H1 (cell line): Measurements from ENCODE around the gene NDUFA11. TPM values are rescaled to one million over a fixed set of nuclear protein-coding genes. Genes with fewer than 3 reads are reported as not detected.

ENCODE experiments used
- CTCF ChIA-PET: fragments of 300-600 bp; sonication (Branson Sonifier 250); formaldehyde crosslinking; loops from one replicate; lab custom pipeline; 2021; ENCODE audit not compliant: partially characterized antibody; lab: Charles Lee
- POLR2A ChIA-PET: fragments of 300-600 bp; sonication (Branson Sonifier 250); formaldehyde crosslinking; loops from one replicate; lab custom pipeline; 2021; ENCODE audit warnings: inconsistent platforms; ENCODE audit not compliant: partially characterized antibody; lab: Charles Lee
- DNase-seq, 2 experiments: peaks; one replicate each; pipeline versions ENCODE4 v3.0.0 to v3.0.0-alpha.2; 2010 to 2022; ENCODE audit warnings: low spot score in 2 of 2, low read depth in 1 of 2, mixed read lengths in 1 of 2
- FAIRE-seq: peaks from 2 replicates; lab custom pipeline; 2011; peaks lifted over from hg19 to GRCh38; lab: Jason Lieb, UNC
- H2AFZ ChIP-seq: 2 replicates; pipeline ENCODE4 v1.8.1; 2012; ENCODE audit warnings: low read length, inconsistent platforms
- H2AK5ac ChIP-seq: 2 replicates; pipeline ENCODE4 v1.6.1; 2013; ENCODE audit warnings: low read depth, low read length
- H2BK120ac ChIP-seq: replicated peaks from 2 replicates; pipeline ENCODE3; 2013; ENCODE audit warnings: low read depth, low read length, inconsistent platforms
- H2BK12ac ChIP-seq: 2 replicates; pipeline ENCODE4 v1.6.1; 2013; ENCODE audit warnings: low read depth, low read length
- H2BK15ac ChIP-seq: 2 replicates; pipeline ENCODE4 v1.6.1; 2013; ENCODE audit warnings: low read length
- H2BK20ac ChIP-seq: 2 replicates; pipeline ENCODE4 v1.6.1; 2013; ENCODE audit warnings: low read length
- H2BK5ac ChIP-seq: 2 replicates; pipeline ENCODE4 v1.6.1; 2013; ENCODE audit warnings: low read depth, low read length
- H3K14ac ChIP-seq: 2 replicates; pipeline ENCODE4 v1.6.1; 2013; ENCODE audit warnings: inconsistent platforms; ENCODE audit not compliant: insufficient read length
- H3K18ac ChIP-seq: 2 replicates; pipeline ENCODE4 v1.6.1; 2013; ENCODE audit warnings: low read length; ENCODE audit errors: extremely low read depth
- H3K23ac ChIP-seq: 2 replicates; pipeline ENCODE4 v1.6.1; 2013; ENCODE audit warnings: inconsistent platforms; ENCODE audit not compliant: insufficient read length
- H3K23me2 ChIP-seq: 2 replicates; pipeline ENCODE4 v1.6.1; 2013; ENCODE audit warnings: low read depth, low read length
- H3K27ac ChIP-seq: 2 replicates; pipeline ENCODE4 v1.6.1; 2011; ENCODE audit warnings: low read depth, low read length, inconsistent platforms
- H3K27me3 ChIP-seq, 4 experiments: replicated peaks in 1 of 4; 1 replicate in 1 of 4; 2 replicates in 3 of 4; pipeline versions ENCODE4 v1.6.1 to v1.8.1; 2011 to 2013; ENCODE audit warnings: low read length in 3 of 4, mild to moderate bottlenecking in 3 of 4, inconsistent platforms in 2 of 4, mixed read lengths in 2 of 4, moderate library complexity in 1 of 4; ENCODE audit not compliant: control insufficient read depth in 3 of 4, insufficient read depth in 3 of 4; ENCODE audit errors: extremely low read depth in 1 of 4
- H3K36me3 ChIP-seq, 4 experiments: 2 replicates each; pipeline versions ENCODE4 v1.6.1 to v1.8.1; 2011 to 2013; ENCODE audit warnings: mild to moderate bottlenecking in 4 of 4, low read length in 3 of 4, moderate library complexity in 2 of 4, control low read depth in 1 of 4, inconsistent platforms in 1 of 4; ENCODE audit not compliant: insufficient read depth in 4 of 4, control insufficient read depth in 2 of 4
- H3K4ac ChIP-seq: replicated peaks from 2 replicates; pipeline ENCODE3; 2013; ENCODE audit warnings: low read length, low read depth, mixed read lengths, inconsistent platforms; ENCODE audit not compliant: insufficient read length
- H3K4me1 ChIP-seq, 4 experiments: replicated peaks in 1 of 4; 1 replicate in 1 of 4; 2 replicates in 3 of 4; pipeline versions ENCODE4 v1.6.1 to v1.8.1; 2011 to 2013; ENCODE audit warnings: low read length in 3 of 4, inconsistent platforms in 2 of 4, mixed read lengths in 1 of 4; ENCODE audit not compliant: insufficient read depth in 4 of 4, control insufficient read depth in 3 of 4
- H3K4me2 ChIP-seq, 2 experiments: 2 replicates each; pipeline versions ENCODE4 v1.6.1 to v1.8.1; 2011 to 2013; ENCODE audit warnings: low read depth in 2 of 2, low read length in 2 of 2, control low read depth in 1 of 2, inconsistent platforms in 1 of 2, mild to moderate bottlenecking in 1 of 2; ENCODE audit not compliant: insufficient read depth in 1 of 2
- H3K4me3 ChIP-seq, 4 experiments: fragments of 200-600, 300-600 bp in 1 of 4; sonication (generic), shearing (Covaris generic), sonication (Bioruptor Twin) in 1 of 4; 2 replicates each; pipeline versions ENCODE4 v1.5.1 to v1.8.1; 2011 to 2016; ENCODE audit warnings: low read length in 4 of 4, low read depth in 3 of 4, control low read depth in 2 of 4, inconsistent platforms in 2 of 4, mild to moderate bottlenecking in 2 of 4, mixed read lengths in 1 of 4, moderate library complexity in 1 of 4; ENCODE audit not compliant: insufficient read depth in 2 of 4; ENCODE audit errors: extremely low read depth in 1 of 4
- H3K56ac ChIP-seq: replicated peaks from 2 replicates; pipeline ENCODE3; 2013; ENCODE audit warnings: low read depth, mild to moderate bottlenecking, mixed read lengths, low read length, inconsistent platforms; ENCODE audit not compliant: insufficient read length
- H3K79me1 ChIP-seq: 2 replicates; pipeline ENCODE4 v1.6.1; 2013; ENCODE audit warnings: low read depth, low read length, control low read depth
- H3K79me2 ChIP-seq, 2 experiments: 2 replicates each; pipeline versions ENCODE4 v1.6.1 to v1.8.1; 2012 to 2013; ENCODE audit warnings: low read length in 2 of 2, mild to moderate bottlenecking in 2 of 2, inconsistent platforms in 1 of 2; ENCODE audit not compliant: insufficient read depth in 2 of 2, control insufficient read depth in 1 of 2
- H3K9ac ChIP-seq, 4 experiments: replicated peaks in 1 of 4; 1 replicate in 1 of 4; 2 replicates in 3 of 4; pipeline versions ENCODE4 v1.6.1 to v1.8.1; 2011 to 2013; ENCODE audit warnings: low read depth in 3 of 4, low read length in 3 of 4, control low read depth in 2 of 4, mild to moderate bottlenecking in 2 of 4, moderate library complexity in 2 of 4, inconsistent platforms in 1 of 4; ENCODE audit errors: extremely low read depth in 1 of 4
- H3K9me3 ChIP-seq, 2 experiments: 2 replicates each; pipeline versions ENCODE4 v1.6.1 to v1.8.1; 2012 to 2013; ENCODE audit warnings: mild to moderate bottlenecking in 2 of 2, moderate library complexity in 2 of 2, control low read depth in 1 of 2, inconsistent platforms in 1 of 2, low read depth in 1 of 2, low read length in 1 of 2, mixed read lengths in 1 of 2; ENCODE audit not compliant: insufficient read depth in 2 of 2
- H4K20me1 ChIP-seq, 2 experiments: replicated peaks in 1 of 2; 2 replicates each; pipeline versions ENCODE3 to v1.8.1; 2011 to 2013; ENCODE audit warnings: inconsistent platforms in 2 of 2, low read length in 2 of 2, mild to moderate bottlenecking in 1 of 2; ENCODE audit not compliant: insufficient read depth in 2 of 2, control insufficient read depth in 1 of 2
- H4K5ac ChIP-seq: 2 replicates; pipeline ENCODE4 v1.6.1; 2013; ENCODE audit warnings: low read length, low read depth, mixed read lengths, inconsistent platforms; ENCODE audit not compliant: insufficient read length
- H4K8ac ChIP-seq: 2 replicates; pipeline ENCODE4 v1.8.0; 2013; ENCODE audit warnings: mild to moderate bottlenecking, moderate library complexity, low read length, inconsistent platforms; ENCODE audit not compliant: insufficient read depth; ENCODE audit errors: extremely low read depth
- H4K91ac ChIP-seq: replicated peaks from 2 replicates; pipeline ENCODE3; 2013; ENCODE audit warnings: low read length, mixed read lengths, inconsistent platforms; ENCODE audit not compliant: insufficient read length
- CBX5 ChIP-seq: fragments of 300-800, 300-1000 bp; sonication (generic); IDR thresholded peaks from 2 replicates; pipeline ENCODE4 v1.7.1; 2016; ENCODE audit warnings: antibody characterized with exemption, low read length, low read depth
- CHD1 ChIP-seq: IDR thresholded peaks from 2 replicates; pipeline ENCODE4 v1.6.1; 2012; ENCODE audit warnings: low read depth, low read length, improper control_type of control experiment
- CTBP2 ChIP-seq: IDR thresholded peaks from 2 replicates; pipeline ENCODE4 v1.7.0; 2011; ENCODE audit warnings: borderline replicate concordance, mild to moderate bottlenecking, moderate library complexity, mixed read lengths, low read length; ENCODE audit not compliant: insufficient read depth, insufficient read length
- KDM4A ChIP-seq: IDR thresholded peaks from one replicate; pipeline ENCODE4 v1.7.1; 2012; ENCODE audit warnings: low read depth, mild to moderate bottlenecking, moderate library complexity, low read length, inconsistent platforms; ENCODE audit not compliant: severe bottlenecking
- KDM5A ChIP-seq: fragments of 200-600 bp; IDR thresholded peaks from 2 replicates; pipeline ENCODE4 v1.7.1; 2012; ENCODE audit warnings: mild to moderate bottlenecking, low read length, inconsistent platforms, mixed read lengths
- PHF8 ChIP-seq: fragments of 200-600 bp; sonication (generic); conservative IDR thresholded peaks from 2 replicates; pipeline ENCODE4 v1.7.1; 2012; ENCODE audit warnings: low read depth, mild to moderate bottlenecking, inconsistent platforms, low read length, moderate library complexity
- POLR2A ChIP-seq, 2 experiments: IDR thresholded peaks; 1 replicate in 1 of 2; 2 replicates in 1 of 2; pipeline ENCODE4 v1.6.1; 2011; ENCODE audit warnings: low read depth in 2 of 2, low read length in 2 of 2, mild to moderate bottlenecking in 2 of 2; ENCODE audit errors: control extremely low read depth in 1 of 2
- RNF2 ChIP-seq: fragments of 200-900, 300-1000 bp; sonication (generic); IDR thresholded peaks from 2 replicates; pipeline ENCODE4 v1.7.1; 2016; ENCODE audit warnings: borderline replicate concordance, low read depth, mild to moderate bottlenecking, antibody characterized with exemption, low read length; ENCODE audit not compliant: poor library complexity, severe bottlenecking; ENCODE audit errors: missing control alignments
- SRF ChIP-seq: IDR thresholded peaks from 2 replicates; pipeline ENCODE4 v1.6.1; 2011; ENCODE audit warnings: mild to moderate bottlenecking, low read depth, low read length, moderate library complexity
- TAF1 ChIP-seq: IDR thresholded peaks from 2 replicates; pipeline ENCODE4 v1.6.1; 2011; ENCODE audit warnings: mild to moderate bottlenecking, low read depth, low read length
- TAF7 ChIP-seq: optimal IDR thresholded peaks from 2 replicates; pipeline ENCODE3; 2011; ENCODE audit warnings: low read depth, mild to moderate bottlenecking, inconsistent platforms, low read length, moderate library complexity, borderline replicate concordance
- ZNF274 ChIP-seq: IDR thresholded peaks from 2 replicates; pipeline ENCODE4 v1.7.0; 2012; ENCODE audit warnings: low read length, borderline replicate concordance; ENCODE audit errors: extremely low read depth
- WGBS, 2 experiments: shearing (Covaris generic) in 1 of 2; methylation state at CpG; one replicate each; pipeline versions ENCODE4 v1.1.6 to v1.1.7; 2013 to 2015; ENCODE audit warnings: low lambda C conversion rate in 2 of 2, mixed read lengths in 2 of 2, inconsistent platforms in 1 of 2, low coverage in 1 of 2, missing lambda C conversion rate in 1 of 2; ENCODE audit not compliant: insufficient replicate concordance in 2 of 2, insufficient coverage in 1 of 2, insufficient read length in 1 of 2; ENCODE audit errors: extremely low coverage in 1 of 2, missing lambda C conversion rate in 1 of 2; 5-methylcytosine and 5-hydroxymethylcytosine counted together
- polyA plus RNA-seq, 7 experiments: library from polyadenylated mRNA; depleted of rRNA in 3 of 7; stranded (reverse) in 5 of 7; unstranded in 2 of 7; fragments of >200 nt in 5 of 7; fragments of 200-250 nt in 2 of 7; gene quantifications; 1 replicate in 5 of 7; 2 replicates in 1 of 7; 4 replicates in 1 of 7; pipeline versions ENCODE4 v1.2.1 to v1.2.3, GENCODE V29; 2011 to 2013; ENCODE audit warnings: missing spikeins in 2 of 7, mixed read lengths in 2 of 7
- total RNA-seq: library from RNA; stranded (reverse); fragmentation: NEBNext Ultra II Directional; extraction: Animal tissue kit (Norgen Biotek cat#: 25700); gene quantifications from 2 replicates; pipeline ENCODE4 v1.2.1, GENCODE V29; 2021

The NDUFA11 gene
- total and polyA plus RNA-seq, 2 of the 8 experiments (the other 6 are each of a cell fraction or from before 2014, with no cell fraction given), result 205 to 1,037 TPM

GRCh38 chr19:5896365-5897076 lies 7.1 kb downstream of the NDUFA11 start:
- Histone ChIP-seq H3K27ac (no peak overlapping the region; the same call in 1 of the 2 replicates), H3K23ac (no peak overlapping the region), H4K8ac (no peak overlapping the region; the same call in 1 of the 2 replicates), H3K4ac (no peak overlapping the region), H2BK12ac (no peak overlapping the region), H2BK20ac (no peak overlapping the region), H4K91ac (no peak overlapping the region), H2BK15ac (no peak overlapping the region), H3K79me2 (peaks cover 0 to 22% of the 10 kb centered on the region in 2 experiments; a peak in 2 of 4 replicates), H3K27me3 (peaks cover 0 to 1% (median 0%) of the 10 kb centered on the region in 4 experiments; a peak in 2 of 7 replicates), H3K79me1 (peaks cover 2% of the 10 kb centered on the region; the same call in 1 of the 2 replicates), H3K4me3 (no peak overlapping the region), H3K18ac (no peak overlapping the region), H3K9ac (no peak overlapping the region), H3K56ac (no peak overlapping the region), H2BK5ac (no peak overlapping the region), H2BK120ac (no peak overlapping the region), H3K4me2 (no peak overlapping the region), H3K14ac (no peak overlapping the region), H2AFZ (no peak overlapping the region), H3K9me3 (no peaks in the 10 kb centered on the region), H4K20me1 (peaks cover 8 to 23% of the 10 kb centered on the region in 2 experiments), H3K4me1 (peaks cover 0 to 8% (median 4%) of the 10 kb centered on the region in 4 experiments; a peak in 5 of 7 replicates), H3K23me2 (no peaks in the 10 kb centered on the region), H2AK5ac (no peak overlapping the region), H4K5ac (no peak overlapping the region), H3K36me3 (peaks cover 0 to 16% (median 8%) of the 10 kb centered on the region in 4 experiments; a peak in 5 of 8 replicates)
- CTCF ChIA-PET, result interaction anchor here (0.9 to 1.8 kb wide), 9 partner anchors 11 to 1810 kb away, joined by 3 to 12 read pairs (median 4); partner anchors contain the start of gene NRTN
- DNase-seq (no peak), FAIRE-seq (no peak)
- WGBS, 2 experiments, result 93% methylated on average over 27 of the region's 29 CpGs; no CpG with 5 or more reads in 1 of the 2 experiments
- POLR2A ChIA-PET, result interaction anchor here (0.7 to 3.7 kb wide), 8 partner anchors 8 to 205 kb away, joined by 3 to 20 read pairs (median 4); no protein-coding TSS in a partner anchor
- TF ChIP-seq CBX5, result no peak
- TF ChIP-seq CTBP2, result no peak
- TF ChIP-seq KDM5A, result no peak
- no peak for TF ChIP-seq RNF2
- TF ChIP-seq PHF8, result no peak
- TF ChIP-seq KDM4A, result no peak
- TF ChIP-seq TAF7, result no peak
- TF ChIP-seq ZNF274, result no peak
- TF ChIP-seq TAF1, result no peak
- TF ChIP-seq SRF, result no peak
- no peak for TF ChIP-seq POLR2A (IDR thresholded peaks at IDR 0.05; ENCODE audit: control extremely low read depth in 1 of 2, low read depth in 2 of 2, low read length in 2 of 2)
- no peak for TF ChIP-seq CHD1
